H54 (cell line): ENCODE measurements around the gene BLTP3A.
"Not testable (repeated sequence)": the region's sequence is repeated elsewhere in the genome, so short reads cannot be mapped to it uniquely, and the experiment has no call there.

Experiments used
- DNase-seq: peaks from one replicate; pipeline ENCODE4 v3.0.0; 2011; ENCODE audit warnings: low spot score, mixed read lengths; ENCODE audit not compliant: insufficient read length
- FAIRE-seq: peaks from 3 replicates; lab custom pipeline; 2011; peaks lifted over from hg19 to GRCh38; lab: Jason Lieb, UNC
- POLR2A ChIP-seq: IDR thresholded peaks from 2 replicates; pipeline ENCODE4 v1.6.1; 2011; ENCODE audit warnings: low read depth, mild to moderate bottlenecking, low read length

BLTP3A gene

DNA sequence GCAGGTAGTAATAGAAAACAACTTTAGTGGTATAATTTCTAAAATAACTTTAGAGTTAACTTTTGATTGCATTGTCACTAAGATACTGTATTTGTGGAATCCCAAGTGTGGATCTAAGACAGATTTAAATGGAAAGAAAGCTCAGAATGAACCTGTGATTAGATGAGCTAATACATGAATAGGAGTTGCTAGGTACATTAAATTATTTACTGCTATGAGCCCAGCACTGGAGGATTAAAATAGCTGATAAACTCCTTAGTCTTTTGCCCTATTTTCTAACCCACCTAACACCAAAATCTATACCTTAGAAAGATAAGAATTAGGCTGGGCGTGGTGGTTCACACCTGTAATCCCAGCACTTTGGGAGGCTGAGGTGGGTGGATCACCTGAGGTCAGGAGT lies 23.7 kb upstream of the BLTP3A start:
- DNase-seq (no peak), FAIRE-seq (no peak)
- TF ChIP-seq POLR2A = no peak

DNA sequence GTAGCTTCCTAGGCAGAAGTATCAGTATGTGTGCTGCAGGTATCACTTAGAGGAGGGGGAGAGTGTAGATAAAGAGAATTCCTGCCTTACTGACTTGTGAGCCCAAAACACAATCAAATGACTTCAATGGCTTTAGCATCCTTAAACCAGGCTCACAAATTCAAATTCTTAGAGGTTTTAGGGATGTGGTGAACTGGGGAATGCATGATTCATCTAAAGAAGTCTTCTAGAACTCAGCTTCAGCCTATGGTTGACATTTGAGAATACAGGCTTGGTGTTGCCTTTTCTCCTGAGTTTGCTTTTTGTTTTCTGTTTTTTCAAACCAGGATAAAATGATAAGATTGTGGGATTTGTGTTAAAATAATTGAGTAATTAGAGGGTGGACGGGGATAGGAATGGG lies 20.2 kb upstream of the BLTP3A start:
- FAIRE-seq = peak; percentile 95
- TF ChIP-seq POLR2A = no peak
- DNase-seq = peak; percentile 37

DNA sequence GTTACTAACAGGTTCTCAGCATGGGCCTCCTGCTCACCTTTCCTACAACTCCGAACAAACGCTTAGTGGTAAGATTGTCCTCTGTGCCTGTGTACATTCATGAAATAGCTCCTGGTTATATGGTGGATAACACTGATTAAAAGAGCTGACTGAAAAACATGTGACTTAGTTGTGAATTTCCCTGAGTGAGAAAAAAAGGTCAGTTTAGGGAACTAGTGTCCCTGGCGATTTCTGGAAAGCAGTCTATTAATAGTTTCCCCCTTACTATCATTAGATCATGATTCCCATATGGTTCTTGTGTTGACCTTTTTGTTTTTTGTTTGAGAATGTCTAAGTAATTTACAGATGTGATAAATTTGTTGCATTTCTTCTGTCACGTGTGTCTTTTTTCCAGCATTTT lies 18.9 kb upstream of the BLTP3A start:
- no peak for TF ChIP-seq POLR2A
- DNase-seq (no peak), FAIRE-seq (no peak)

DNA sequence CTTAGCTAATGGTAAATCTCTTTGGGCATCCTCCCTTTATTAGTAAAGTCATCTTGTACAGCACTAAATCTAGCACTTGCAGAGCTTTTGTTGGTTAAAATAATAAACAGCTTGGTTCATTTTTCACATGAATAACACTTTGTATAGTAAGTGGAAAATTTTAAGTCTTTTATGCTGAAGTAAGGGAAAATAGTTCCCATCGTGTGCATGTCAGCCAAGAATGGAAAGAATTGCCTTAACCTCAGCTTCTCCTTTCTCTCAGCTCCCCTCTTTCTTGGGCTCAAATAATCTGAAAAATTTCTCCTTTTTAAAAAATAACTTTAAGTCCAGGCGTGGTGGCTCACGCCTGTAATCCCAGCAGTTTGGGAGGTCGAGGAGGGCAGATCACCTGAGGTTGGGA lies 18.0 kb upstream of the BLTP3A start:
- FAIRE-seq (no peak), DNase-seq (no peak)
- no peak for TF ChIP-seq POLR2A

DNA sequence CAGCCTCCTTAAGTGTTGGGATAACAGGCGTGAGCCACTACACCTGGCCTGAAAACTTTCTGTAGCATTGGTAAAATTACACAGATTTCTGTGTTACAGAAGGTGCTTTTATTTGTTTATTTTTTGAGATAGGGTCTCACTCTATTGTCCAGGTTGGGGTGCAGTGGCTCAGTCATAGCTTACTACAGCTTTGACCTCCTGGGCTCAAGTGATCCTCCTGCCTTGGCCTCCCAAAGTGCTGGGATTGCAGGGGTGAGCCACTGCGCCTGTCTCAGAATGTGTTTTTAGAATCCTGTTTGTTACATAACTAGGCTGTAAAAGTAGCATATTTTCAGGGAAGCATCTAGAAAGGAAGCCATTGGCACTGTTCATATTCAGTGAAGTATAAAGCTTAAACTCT lies 16.9 kb upstream of the BLTP3A start:
- no peak for FAIRE-seq
- no peak for DNase-seq
- TF ChIP-seq POLR2A = no peak

DNA sequence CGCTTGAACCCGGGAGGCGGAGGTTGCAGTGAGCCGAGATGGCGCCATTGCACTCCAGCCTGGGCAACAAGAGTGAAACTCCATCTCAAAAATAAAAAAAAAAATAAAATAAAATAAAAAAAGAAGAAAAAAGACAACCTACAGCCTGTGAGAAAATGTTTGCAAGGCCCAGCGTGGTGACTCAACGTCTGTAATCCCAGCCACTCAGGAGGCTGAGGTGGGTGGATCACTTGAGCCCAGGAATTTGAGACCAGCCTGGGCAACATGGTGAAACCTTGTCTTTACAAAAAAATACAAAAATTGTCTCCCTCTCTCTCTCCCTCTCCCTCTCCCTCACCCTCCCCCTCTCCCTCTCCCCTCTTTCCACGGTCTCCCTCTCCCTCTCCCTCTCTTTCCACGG lies 6.5 kb upstream of the BLTP3A start:
- DNase-seq, FAIRE-seq: not testable (repeated sequence)

DNA sequence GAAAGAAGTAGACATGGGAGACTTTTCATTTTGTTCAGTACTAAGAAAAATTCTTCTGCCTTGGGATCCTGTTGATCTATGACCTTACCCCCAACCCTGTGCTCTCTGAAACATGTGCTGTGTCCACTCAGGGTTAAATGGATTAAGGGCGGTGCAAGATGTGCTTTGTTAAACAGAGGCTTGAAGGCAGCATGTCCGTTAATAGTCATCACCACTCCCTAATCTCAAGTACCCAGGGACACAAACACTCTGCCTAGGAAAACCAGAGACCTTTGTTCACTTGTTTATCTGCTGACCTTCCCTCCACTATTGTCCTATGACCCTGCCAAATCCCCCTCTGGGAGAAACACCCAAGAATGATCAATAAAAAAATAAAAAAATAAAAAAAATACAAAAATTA lies 4.7 kb upstream of the BLTP3A start:
- not testable (repeated sequence) for DNase-seq, FAIRE-seq

DNA sequence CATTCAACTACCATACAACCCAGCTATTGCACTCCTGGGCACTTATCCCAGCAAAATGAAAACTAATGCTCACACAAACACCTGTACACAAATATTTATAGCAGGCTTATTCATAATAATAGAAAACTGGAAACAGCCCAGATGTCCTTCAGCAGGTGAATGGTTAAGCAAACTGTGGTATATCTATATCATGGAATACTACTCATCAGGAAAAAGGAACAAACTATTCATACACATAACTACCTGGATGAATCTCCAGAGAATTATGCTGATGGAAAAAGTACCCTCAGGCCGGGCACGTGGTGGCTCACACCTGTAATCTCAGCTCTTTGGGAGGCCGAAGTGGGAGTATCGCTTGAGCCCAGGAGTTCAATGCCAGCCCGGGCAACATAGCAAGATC lies 3.8 kb upstream of the BLTP3A start:
- FAIRE-seq (no peak), DNase-seq (no peak)
- TF ChIP-seq POLR2A = no peak

DNA sequence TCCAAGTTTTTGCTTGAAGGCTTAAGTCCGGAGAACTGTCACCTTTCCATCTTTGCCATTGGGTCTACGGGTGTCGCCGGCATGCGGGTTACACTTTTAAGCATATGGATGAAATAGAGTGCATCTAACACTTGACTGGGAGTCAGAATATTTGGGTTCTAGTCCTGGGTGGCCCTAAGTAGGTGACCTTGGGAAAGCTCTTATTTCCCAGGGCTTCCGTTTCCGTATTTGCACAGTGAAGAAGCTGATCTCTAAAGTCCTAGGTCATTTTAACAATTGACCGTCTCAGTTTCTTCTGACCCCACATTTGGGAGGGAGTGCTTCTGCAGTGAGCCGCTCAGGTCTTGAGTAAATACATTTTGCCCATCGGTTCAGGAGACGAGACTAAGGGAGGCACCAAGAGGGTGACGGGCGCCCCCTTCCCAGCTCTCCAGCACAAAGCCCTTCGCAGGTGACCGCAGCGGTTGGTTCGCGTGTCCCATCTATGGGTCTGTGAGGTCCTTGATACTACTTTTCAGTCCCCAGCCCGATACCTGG lies 651 bp upstream of the BLTP3A start:
- FAIRE-seq = peak; percentile 68
- peak; percentile 44 for DNase-seq
- TF ChIP-seq POLR2A = no peak

DNA sequence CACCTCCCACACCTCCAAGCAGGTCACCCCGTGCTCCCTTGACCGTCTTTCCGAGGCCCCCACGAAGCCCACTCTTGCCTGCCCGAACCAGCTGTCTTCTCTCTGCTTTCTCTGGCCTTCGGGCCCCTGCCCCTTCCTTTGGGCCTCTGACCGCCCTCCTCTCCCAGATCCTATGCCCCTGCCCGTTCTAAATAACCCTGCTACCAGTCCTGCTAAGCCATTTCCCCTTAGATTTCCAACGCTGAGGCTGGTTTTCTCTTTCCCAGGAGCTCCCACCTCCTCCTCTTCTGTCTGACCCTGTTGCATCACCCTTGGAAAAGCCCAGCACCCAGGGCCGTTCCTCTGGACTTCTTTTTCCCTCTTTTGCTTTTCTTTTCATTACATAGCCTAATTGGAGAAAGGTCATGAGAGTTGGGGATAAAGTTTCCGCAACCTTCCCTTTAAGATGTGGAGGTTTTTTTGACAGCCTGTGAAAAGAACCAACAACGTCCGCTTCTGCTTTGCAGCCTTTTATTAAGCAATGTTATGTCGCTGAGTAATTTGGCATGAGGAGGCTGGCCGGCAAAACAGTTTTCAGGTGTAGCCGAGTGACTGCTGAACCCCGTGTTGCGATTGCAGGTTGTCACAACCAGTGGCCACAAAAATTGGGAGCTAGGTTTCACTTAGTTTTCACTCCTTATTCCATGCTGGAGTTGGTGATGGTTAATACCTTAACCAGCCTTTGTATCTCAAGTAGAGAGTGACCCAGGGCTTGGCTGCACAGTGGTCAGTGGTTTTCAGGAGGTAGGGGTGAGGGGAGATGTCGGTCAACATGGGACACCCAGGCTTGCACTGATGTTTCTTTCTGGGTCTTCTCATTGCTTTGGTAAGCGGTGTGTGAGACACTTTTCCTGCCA lies 970 bp downstream of the BLTP3A start:
- no peak for TF ChIP-seq POLR2A
- DNase-seq (peak; percentile 38), FAIRE-seq (no peak)

DNA sequence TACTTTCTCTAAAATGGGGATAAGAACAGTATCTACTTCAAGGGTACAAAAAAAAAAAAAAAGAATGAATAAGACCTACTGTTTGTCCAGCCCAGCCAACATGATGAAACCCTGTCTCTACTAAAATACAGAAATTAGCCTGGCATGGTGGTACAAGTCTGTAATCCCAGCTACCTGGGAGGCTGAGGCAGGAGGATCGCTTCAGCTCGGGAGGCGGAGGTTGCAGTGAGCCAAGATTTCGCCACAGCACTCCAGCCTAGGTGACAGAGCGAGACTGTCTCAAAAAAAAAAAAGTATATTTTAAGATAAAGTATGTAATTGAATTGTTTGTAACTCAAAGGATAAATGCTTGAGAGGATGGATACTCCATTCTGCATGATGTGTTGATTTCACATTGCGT lies 2.0 kb downstream of the BLTP3A start:
- TF ChIP-seq POLR2A = no peak
- FAIRE-seq (no peak), DNase-seq (no peak)

DNA sequence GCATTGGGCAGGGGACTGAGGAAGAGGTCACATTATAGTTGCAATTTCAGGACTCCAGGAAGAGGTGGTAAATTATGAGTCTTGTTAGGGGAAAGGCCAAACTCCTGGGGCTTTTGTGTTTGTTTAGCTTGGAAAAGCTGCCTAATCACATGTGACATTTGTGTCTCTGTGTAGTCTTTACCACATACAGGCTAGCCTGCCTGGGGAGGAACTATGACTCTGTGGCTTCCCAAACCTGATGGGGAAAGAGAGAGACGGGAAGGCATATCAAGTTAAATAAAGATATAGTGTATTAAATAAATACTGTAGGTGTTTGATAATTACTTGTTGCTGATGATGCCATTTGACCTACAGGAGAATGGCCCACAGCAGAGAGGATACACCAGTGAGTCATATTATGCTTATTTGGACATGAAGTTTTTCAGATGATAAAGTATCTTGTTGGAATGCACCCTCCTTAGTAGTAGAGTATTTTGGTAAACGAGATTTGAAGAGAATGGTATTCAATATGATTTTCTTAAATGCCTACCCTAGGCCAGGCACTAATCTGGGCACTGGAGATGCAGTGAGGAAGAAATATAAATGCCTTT lies 4.0 kb downstream of the BLTP3A start:
- FAIRE-seq (peak; percentile 92), DNase-seq (peak; percentile 28)
- no peak for TF ChIP-seq POLR2A

DNA sequence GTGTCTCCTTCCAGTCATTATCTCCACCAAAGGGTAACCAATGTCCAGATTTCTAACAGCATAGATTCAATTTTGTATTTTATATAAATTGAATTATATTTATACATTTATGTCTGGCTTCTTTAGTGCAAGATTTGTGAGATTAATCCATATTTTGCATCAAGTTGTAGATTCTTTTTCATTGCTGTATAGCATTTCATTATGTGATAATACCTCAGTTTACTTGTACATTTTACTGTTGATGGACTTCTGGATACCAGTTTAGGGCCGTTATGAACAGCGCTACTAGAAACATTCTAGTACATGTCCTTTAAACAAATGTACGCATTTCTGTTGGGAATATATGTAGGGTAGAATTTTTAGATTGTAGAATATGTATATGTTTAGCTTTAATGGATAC lies 6.2 kb downstream of the BLTP3A start:
- no peak for TF ChIP-seq POLR2A
- FAIRE-seq (no peak), DNase-seq (no peak)

DNA sequence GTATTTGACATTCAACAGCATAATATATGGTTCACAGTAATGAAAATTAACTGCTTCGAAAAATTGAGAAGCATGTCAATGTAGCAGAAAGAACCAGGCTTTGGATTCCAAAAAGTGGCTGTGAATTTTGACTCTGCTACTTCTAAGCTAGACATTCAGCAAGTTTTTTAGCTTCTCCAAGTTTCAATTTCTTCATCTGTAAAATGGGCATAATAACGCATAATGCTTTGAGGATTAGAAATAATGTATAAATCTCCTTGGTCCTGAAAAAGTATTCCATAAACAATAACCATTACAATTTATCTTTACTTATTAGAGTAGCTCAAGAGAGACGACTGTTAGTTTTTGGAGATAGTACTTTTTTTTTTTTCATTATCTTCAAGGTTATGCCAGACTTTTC lies 7.7 kb downstream of the BLTP3A start:
- no peak for TF ChIP-seq POLR2A
- no peak for DNase-seq
- FAIRE-seq = no peak

DNA sequence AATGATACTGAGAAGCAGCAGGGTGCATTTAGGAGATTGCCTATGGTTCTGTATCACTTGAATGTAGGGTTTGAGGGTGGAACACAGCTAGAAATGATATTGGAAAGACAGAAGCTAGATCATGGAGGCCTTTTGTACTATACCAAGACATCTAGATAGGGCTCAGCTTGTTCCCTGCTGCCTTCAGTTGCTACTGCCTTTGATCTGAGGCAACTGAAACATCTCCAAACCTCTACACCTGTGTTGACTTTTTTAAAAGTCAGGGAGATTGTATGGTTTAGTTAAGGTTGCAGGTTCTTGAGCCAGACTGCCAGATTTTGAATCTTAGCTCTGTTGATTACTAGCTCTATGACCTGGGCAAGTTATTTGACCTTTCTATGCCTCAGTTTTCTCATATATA lies 12.7 kb downstream of the BLTP3A start:
- no peak for TF ChIP-seq POLR2A
- FAIRE-seq = no peak
- DNase-seq = no peak

DNA sequence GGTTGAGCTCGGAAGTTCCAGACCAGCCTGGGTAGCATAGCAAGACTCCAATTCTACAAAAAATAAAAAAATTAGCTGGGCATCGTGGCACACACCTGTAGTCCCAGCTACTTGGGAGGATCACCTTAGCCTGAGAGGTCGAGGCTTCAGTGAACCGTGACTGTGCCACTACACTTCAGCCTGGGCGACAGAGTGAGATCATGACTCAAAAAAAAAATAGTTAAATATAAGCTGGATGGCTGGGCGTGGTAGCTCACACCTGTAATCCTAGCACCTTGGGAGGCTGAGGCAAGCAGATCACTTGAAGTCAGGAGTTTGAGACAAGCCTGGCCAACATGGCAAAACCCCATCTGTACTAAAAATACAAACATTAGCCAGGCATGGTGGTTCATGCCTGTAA lies 13.2 kb downstream of the BLTP3A start:
- FAIRE-seq, DNase-seq: not testable (repeated sequence)
